Neural crest cell (in vitro differentiated cells): ENCODE data around the gene JMJD6. TPM values are rescaled to one million over a fixed set of nuclear protein-coding genes. Genes with fewer than 3 reads are reported as not detected.

Source experiments
- DNase-seq: peaks from one replicate; pipeline ENCODE4 v3.0.0; 2021; ENCODE audit warnings: low read depth, mixed read lengths, low spot score
- H3K27ac Mint-ChIP-seq: one replicate; pipeline ENCODE4 v1.8.0; 2021; ENCODE audit warnings: mild to moderate bottlenecking, mixed read lengths; ENCODE audit not compliant: unreplicated experiment
- H3K27me3 Mint-ChIP-seq: 2 replicates; pipeline ENCODE4 v1.8.0; 2021; ENCODE audit warnings: low read depth, mild to moderate bottlenecking, mixed read lengths
- H3K36me3 Mint-ChIP-seq: 2 replicates; pipeline ENCODE4 v1.8.0; 2021; ENCODE audit warnings: low read depth, mild to moderate bottlenecking, mixed read lengths
- H3K4me1 Mint-ChIP-seq: 2 replicates; pipeline ENCODE4 v1.8.0; 2021; ENCODE audit warnings: mixed read lengths
- H3K4me3 Mint-ChIP-seq: one replicate; pipeline ENCODE4 v1.8.0; 2021; ENCODE audit warnings: mild to moderate bottlenecking, mixed read lengths
- H3K9me3 Mint-ChIP-seq: 2 replicates; pipeline ENCODE4 v1.8.0; 2021; ENCODE audit warnings: mixed read lengths
- total RNA-seq: library from RNA; stranded (reverse); gene quantifications from 2 replicates; pipeline ENCODE4 v1.2.1, GENCODE V29; 2021
- TF ChIP-seq, protein P1 (sequence below): fragments of 200-600 bp; sonication (generic); conservative IDR thresholded peaks from 2 replicates; pipeline ENCODE4 v1.5.0; 2021; ENCODE audit warnings: antibody characterized with exemption, mild to moderate bottlenecking

The JMJD6 gene
- total RNA-seq, 1 donor from 2014 or later: 29.0 TPM

GRCh38 chr17:76738468-76738850 lies 12.1 kb upstream of the JMJD6 start:
- no peak for DNase-seq
- Mint-ChIP-seq H3K4me3 (peak overlapping the region; percentile 99), H3K27me3 (peaks cover 5% of the 10 kb centered on the region), H3K27ac (peak overlapping the region; percentile 100), H3K4me1 (peaks cover 54% of the 10 kb centered on the region), H3K9me3 (no peaks in the 10 kb centered on the region), H3K36me3 (peaks cover 33% of the 10 kb centered on the region)
- TF ChIP-seq, protein P1, sequence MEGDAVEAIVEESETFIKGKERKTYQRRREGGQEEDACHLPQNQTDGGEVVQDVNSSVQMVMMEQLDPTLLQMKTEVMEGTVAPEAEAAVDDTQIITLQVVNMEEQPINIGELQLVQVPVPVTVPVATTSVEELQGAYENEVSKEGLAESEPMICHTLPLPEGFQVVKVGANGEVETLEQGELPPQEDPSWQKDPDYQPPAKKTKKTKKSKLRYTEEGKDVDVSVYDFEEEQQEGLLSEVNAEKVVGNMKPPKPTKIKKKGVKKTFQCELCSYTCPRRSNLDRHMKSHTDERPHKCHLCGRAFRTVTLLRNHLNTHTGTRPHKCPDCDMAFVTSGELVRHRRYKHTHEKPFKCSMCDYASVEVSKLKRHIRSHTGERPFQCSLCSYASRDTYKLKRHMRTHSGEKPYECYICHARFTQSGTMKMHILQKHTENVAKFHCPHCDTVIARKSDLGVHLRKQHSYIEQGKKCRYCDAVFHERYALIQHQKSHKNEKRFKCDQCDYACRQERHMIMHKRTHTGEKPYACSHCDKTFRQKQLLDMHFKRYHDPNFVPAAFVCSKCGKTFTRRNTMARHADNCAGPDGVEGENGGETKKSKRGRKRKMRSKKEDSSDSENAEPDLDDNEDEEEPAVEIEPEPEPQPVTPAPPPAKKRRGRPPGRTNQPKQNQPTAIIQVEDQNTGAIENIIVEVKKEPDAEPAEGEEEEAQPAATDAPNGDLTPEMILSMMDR: no peak

DNA sequence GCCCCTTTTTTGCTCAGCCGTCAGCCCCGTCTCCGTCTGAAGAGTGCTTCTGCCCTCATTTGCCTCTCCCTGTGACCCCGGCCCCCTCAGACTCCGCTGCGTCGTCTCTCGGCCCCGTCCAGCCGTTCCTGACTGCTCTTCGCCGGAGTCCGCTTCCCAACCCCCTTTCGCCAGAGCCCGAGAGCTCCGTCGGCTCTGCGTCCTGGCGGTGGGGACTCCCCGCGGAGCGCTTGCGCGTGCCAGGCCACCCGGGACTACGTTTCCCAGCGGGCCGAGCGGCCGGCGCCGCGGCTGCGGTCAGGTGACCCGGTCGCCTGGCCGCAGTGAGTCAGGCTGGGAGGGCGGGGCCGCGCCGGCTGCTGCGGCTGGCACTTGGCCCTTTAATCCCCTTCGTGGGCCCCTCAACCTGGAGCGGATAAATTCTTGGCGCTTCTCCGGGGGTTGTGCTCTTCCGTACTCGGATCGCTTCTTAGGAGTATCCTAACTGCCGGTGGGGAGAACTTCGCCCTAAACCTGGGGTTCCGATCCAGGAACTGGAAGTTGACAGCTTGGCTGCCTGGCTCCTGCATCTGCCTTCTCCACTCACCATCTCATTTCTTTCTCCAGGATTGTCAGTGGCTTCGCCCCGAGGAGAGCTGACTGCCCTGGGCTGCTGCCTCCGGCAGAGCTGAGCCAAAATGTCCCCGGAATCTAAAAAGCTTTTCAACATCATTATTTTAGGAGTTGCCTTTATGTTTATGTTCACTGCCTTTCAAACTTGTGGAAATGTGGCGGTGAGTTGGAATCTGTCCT lies 11.5 kb upstream of the JMJD6 start, which contains the start of gene MFSD11:
TSS of gene MFSD11 (plus strand) at position 444 of the 792 bp plus-strand sequence. CDS start at position 678, 234 bp downstream.
- H3K27me3 Mint-ChIP-seq: peaks cover 5% of the 10 kb centered on the region
- TF ChIP-seq, protein P1: no peak
- H3K4me1 Mint-ChIP-seq: peaks cover 59% of the 10 kb centered on the region
- peak within 1 kb of the TSS; percentile 100 for H3K27ac Mint-ChIP-seq
- no peaks in the 10 kb centered on the region for H3K9me3 Mint-ChIP-seq
- peaks cover 37% of the 10 kb centered on the region for H3K36me3 Mint-ChIP-seq
- peak within 1 kb of the TSS; percentile 99 for H3K4me3 Mint-ChIP-seq
- DNase-seq: peak; percentile 82

- H3K27me3 Mint-ChIP-seq: peaks cover 5% of the 10 kb centered on the region
- TF ChIP-seq, protein P1: no peak
- no peaks in the 10 kb centered on the region for H3K9me3 Mint-ChIP-seq
- H3K27ac Mint-ChIP-seq: peak within 1 kb of the TSS; percentile 100
- peak; percentile 98 for DNase-seq
- peaks cover 59% of the 10 kb centered on the region for H3K4me1 Mint-ChIP-seq
- peaks cover 34% of the 10 kb centered on the region for H3K36me3 Mint-ChIP-seq
- H3K4me3 Mint-ChIP-seq: peak within 1 kb of the TSS; percentile 99
Measured at GRCh38 chr17:76737082-76737675, 10.8 kb upstream of the JMJD6 start, which contains the start of gene SRSF2. TSS of gene SRSF2 (minus strand) at chr17:76737331. CDS start at chr17:76737160, 171 bp downstream.

DNA sequence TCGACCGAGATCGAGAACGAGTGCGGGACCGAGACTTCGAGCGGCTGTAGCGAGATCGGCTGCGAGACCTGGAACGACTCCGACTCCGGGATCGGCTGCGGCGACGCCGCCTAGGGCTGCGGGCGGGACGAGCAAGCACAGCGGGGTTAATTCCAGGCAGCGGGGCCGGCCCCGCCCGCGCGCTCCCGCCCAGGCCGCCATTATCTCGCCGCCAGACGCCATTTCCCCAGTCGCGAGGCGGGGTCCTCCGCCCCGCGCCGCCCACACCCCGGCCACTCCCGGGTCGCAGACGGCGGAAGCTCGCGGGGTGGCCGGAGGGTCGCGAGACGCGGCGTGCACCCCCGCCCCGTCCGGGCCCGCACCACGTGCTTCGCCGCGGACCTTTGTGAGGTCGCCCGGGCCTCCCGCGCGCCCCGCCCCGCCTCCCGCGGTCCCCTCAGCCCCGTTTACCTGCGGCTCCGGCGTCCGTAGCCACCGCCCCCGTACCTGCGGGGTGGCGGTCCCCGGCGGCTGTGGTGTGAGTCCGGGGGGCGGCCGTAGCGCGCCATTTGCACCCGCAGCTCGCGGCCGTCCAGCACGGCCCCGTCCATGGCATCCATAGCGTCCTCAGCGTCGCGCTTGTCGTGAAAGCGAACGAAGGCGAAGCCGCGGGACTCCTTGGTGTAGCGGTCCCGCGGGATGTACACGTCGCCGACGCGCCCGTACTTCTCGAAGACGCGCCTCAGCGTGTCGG lies 10.1 kb upstream of the JMJD6 start:
- H3K4me1 Mint-ChIP-seq: peaks cover 63% of the 10 kb centered on the region
- H3K27ac Mint-ChIP-seq: peak overlapping the region; percentile 97
- no peaks in the 10 kb centered on the region for H3K9me3 Mint-ChIP-seq
- DNase-seq: peak; percentile 51
- TF ChIP-seq, protein P1: no peak
- H3K36me3 Mint-ChIP-seq: peaks cover 35% of the 10 kb centered on the region
- H3K4me3 Mint-ChIP-seq: peak overlapping the region; percentile 99
- peaks cover 5% of the 10 kb centered on the region for H3K27me3 Mint-ChIP-seq

GRCh38 chr17:76735586-76736348 lies 9.4 kb upstream of the JMJD6 start:
- Mint-ChIP-seq H3K27me3 (peaks cover 5% of the 10 kb centered on the region), H3K9me3 (no peaks in the 10 kb centered on the region), H3K4me3 (peak overlapping the region; percentile 99), H3K36me3 (peaks cover 35% of the 10 kb centered on the region), H3K27ac (peak overlapping the region; percentile 97), H3K4me1 (peaks cover 61% of the 10 kb centered on the region)
- no peak for DNase-seq
- TF ChIP-seq, protein P1: no peak
